Kidney capillary endothelial cell (primary cell): ENCODE results near the gene SSR1.
"Not testable (repeated sequence)": the region's sequence is repeated elsewhere in the genome, so short reads cannot be mapped to it uniquely, and the experiment has no call there.

Experiments
- DNase-seq: peaks from one replicate; pipeline ENCODE4 v3.0.0-alpha.2; 2018; ENCODE audit warnings: low spot score

SSR1 gene

DNA sequence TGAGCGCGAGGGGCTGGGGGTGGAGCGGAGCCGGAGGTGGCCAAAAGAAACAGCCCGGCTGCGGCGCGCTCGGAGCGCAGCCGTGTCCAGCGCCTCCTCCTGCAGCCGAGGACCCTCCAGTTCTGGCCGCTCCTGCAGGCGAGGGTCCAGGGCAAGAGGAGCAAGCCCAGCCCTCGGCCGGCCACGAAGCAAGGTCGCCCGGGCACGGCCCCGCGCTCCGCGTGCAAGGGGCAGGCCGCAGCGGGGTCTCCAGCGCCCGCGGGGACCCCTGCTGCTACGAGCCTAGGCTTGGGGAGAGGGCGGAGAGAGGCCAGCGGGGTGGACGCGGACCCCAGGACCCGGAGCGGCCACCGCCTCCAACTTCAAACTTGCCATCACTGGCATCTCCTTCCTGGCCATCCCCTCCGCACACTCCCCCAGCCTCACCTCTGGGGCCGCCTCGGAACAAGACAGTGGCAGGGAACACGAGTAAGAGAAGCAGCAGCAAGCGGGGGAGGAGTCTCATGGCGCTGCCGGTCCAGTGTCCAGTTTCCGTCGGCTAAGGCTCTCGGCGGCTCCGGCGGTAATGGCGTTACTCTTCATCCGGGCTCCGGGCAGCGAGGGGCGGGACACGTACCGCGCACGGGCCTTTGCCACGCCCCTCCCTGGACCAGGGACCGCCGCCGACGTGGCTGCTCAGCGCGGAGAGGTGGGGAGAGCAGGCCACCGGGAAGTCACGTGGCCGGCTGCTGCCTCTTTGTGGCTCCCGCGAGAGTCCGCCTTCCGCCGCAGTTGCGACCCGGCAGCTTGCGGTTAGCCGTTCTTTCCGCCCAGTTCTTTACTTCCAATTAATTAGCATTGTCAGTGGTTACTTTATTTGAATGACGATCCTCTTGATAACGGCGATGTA is at the start of gene SSR1:
Gene SSR1, minus strand, starts transcription at position 584 of the 889 bp plus-strand sequence. Its CDS starts 79 bp downstream, at position 505.
- peak; percentile 98 for DNase-seq

DNA sequence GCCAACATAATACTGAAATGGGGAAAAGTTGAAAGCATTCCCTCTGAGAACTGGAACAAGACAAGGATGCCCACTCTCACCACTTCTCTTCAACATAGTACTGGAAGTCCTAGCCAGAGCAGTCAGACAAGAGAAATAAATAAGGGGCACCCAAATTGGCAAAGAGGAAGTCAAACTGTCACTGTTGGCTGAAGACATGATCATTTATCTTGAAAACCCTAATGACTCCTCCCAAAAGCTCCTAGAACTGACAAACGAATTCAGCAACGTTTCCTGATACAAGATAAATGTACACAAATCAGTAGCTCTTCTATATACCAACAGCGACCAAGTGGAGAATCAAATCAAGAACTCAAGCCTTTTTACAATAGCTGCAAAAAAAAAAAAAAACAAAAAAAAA is 38.9 kb upstream of the SSR1 start:
- not testable (repeated sequence) for DNase-seq

DNA sequence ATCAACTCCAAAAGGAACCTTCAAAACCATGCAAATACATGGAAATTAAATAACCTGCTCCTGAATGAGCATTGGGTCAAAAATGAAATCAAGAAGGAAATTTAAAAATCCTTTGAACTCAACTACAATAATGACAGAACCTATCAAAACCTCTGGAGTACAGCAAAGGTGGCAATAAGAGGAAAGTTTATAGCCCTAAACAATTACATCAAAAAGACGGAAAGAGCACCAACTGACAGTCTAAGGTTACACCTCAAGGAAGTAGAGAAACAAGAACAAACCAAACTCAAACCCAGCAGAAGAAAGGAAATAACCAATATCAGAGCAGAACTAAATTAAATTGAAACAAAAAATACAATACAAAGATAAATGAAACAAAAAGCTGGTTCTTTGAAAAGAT is 37.6 kb upstream of the SSR1 start:
- DNase-seq, result not testable (repeated sequence)

DNA sequence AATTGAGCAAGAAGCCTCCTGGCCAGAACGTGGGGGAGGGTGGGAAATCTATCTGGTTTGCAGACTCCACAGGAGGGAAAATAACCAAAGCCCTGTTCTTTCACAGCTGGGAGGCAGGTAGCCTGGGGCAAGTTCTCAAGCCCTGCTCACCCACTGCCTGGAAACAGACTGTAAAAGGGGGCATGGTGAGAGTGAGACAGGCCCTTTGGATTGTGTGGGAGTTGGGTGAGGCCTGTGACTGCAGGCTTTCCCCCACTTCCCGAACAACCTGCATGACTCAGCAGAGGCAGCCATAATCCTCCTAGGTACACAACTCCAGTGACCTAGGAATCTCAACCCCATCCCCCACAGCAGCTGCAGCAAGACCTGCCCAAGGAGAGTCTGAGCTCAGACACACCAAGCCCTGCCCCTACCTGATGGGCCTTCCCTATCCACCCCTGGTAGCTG is 34.6 kb upstream of the SSR1 start:
- not testable (repeated sequence) for DNase-seq

GRCh38 chr6:7344773-7345450 is 31.9 kb upstream of the SSR1 start:
- DNase-seq, result not testable (repeated sequence)

DNA sequence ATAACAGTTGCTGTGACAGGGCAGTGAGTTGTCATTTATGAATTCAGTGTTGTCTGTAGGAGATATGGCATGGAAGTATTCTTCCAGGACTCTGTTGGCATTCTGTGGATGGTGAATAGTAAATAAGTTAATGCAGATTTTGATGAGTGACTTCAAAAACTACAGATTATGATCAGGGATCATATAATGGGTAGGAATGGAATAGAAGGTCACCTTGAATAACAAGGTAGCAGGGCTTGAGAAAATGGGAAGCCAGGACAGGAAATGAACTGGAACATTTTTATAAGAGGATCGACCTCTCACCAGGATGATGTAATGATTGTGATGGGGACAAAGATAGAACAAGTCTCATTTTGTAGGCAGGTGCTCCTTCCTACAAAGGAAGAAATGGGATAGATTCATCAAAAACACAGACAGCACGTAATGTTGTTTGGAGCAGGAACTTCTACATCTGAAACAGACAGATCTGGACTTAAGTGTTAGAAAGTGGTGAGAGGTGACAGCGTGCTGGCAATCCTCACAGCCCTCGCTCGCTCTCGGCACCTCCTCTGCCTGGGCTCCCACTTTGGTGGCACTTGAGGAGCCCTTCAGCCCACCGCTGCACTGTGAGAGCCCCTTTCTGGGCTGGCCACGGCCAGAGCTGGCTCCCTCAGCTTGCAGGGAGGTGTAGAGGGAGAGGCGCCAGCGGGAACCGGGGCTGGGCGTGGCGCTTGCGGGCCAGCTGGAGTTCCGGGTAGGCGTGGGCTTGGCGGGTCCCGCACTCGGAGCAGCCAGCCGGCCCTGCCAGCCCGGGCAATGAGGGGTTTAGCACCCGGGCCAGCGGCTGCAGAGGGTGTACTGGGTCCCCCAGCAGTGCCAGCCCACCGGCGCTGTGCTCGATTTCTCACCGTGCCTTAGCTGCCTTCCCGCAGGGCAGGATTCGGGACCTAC is 30.8 kb upstream of the SSR1 start:
- DNase-seq, result no peak

DNA sequence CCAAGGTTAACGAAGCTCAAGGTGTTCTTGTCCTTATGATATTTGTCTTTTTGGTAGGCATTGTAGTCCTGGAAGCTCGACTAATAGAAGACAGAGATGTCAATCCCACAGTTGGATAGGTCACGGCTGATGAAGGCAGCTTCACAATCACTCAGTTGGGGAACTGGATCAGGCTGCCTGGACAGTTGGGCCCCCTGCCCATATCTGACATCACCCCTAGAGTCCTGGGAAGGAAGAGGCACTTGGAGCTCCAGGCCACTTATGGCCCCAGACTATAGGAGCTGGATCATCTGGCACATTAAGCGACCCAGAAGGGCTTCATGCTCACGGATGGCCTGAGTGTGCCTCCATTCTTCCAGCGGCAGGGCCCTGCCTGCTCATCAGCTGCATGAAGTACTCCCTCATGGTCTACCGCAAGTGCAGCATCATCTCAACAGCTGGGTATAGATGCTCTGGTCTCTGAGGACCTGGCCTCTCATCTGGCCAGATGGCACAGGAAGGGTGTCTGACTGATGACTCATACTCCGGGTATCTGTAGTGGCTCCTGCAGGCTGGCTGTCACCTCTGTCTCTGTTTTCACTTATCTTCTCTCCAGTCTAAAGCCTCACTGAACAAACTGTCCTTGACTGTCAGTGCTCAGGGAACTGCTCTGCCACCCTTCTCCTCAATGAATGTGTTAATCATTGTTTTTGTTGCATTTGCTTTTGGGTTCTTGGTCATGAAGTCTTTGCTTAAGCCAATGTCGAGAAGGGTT is 29.2 kb upstream of the SSR1 start:
- DNase-seq, result no peak

- DNase-seq, result no peak
Measured at GRCh38 chr6:7341271-7341670, 28.3 kb upstream of the SSR1 start.

- DNase-seq, result not testable (repeated sequence)
Measured at GRCh38 chr6:7339007-7339732, 26.2 kb upstream of the SSR1 start.

GRCh38 chr6:7338031-7338430 is 25.0 kb upstream of the SSR1 start:
- no peak for DNase-seq

DNA sequence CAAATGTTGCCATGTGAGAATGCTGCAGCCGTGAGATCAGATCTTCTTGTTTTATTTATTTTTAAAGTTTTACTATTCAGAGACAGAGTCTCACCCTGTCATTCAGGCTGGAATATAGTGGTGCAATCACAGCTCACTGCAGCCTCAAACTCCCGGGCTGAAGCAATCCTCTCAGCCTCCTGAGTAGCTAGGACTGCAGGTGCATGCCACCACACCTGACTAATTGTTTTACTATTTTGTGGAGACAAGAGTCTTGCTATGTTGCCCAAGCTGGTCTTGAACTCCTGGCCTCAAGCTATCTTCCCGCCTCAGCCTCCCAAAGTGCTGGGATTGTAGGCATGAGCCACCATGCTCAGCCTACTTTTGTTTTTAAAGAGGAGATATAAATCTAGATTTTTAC is 22.5 kb upstream of the SSR1 start:
- no peak for DNase-seq

- no peak for DNase-seq
Measured at GRCh38 chr6:7334685-7335084, 21.7 kb upstream of the SSR1 start.

DNA sequence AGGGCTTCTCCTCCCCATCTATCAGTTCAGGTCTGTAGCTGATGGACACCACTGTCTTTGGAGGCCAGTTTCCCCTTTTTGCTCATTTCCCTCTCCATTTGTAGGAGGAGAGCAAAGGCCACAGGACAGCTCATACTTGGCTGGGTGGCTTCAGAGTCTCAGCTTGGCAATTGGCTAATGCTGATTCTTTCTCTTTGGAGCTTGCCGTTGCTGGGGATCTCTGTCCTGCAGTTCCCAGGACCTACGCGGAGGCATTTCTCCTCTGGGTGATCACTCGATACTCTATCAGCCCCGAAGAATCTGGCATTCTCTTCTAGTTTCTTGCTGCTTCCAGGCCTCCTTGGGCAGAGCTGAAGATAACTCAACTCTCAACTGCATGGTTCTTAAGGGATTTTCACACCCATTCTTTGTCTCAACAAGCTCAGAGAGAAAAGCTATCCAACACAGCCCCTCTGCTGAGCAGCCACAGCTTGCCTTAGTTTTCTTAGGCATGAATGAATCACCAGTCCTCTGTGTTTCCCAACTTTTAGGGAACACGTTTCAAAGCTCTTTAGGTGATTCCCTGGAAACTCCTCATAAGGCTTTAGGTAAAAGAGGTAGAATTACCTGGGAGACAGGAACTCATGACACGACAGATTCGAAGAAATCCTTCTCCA is 19.2 kb upstream of the SSR1 start:
- DNase-seq, result no peak

DNA sequence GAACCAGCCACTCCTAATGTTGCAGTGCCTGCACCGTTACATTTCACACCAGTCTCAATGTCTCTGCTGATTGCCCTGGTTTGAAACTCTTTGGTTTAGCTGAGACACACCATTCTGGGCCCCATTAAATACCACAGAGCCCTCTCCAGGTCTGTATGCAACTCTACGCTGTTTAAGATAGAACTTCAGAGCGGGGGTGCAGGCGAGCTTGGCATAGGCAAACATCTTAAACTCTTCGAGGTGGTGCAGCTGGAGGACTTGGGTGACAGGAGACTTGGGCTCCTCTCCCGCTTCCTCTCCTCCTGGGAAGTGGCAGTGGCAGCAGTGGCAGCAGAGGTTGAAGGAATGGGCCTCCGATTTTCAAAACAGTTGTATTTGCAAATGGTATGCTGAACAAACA is 18.5 kb upstream of the SSR1 start:
- DNase-seq, result no peak

GRCh38 chr6:7328243-7328642 is 15.2 kb upstream of the SSR1 start:
- no peak for DNase-seq

- no peak for DNase-seq
Measured at GRCh38 chr6:7325750-7326149, 12.8 kb upstream of the SSR1 start.

DNA sequence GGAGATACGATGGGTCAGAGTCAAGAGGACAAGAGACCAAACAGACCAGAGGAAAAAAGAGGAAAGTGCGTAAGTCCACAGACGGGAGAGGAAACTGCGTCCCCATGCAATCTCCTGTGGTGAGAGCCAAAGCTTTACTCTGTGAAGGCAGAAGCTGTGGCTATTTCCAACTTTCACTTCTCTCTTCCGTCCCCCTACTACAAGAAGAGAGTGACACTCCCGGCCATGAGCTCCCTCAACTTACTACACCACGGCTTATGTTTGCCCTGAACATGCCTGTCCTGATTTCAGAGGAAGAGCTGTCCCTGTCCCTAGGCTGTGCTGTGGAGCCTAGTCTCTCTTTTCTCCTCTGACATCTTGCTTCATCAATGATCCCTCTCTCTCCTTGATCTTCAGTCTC is 11.5 kb upstream of the SSR1 start:
- DNase-seq, result no peak

GRCh38 chr6:7323074-7323473 is 10.1 kb upstream of the SSR1 start:
- no peak for DNase-seq

DNA sequence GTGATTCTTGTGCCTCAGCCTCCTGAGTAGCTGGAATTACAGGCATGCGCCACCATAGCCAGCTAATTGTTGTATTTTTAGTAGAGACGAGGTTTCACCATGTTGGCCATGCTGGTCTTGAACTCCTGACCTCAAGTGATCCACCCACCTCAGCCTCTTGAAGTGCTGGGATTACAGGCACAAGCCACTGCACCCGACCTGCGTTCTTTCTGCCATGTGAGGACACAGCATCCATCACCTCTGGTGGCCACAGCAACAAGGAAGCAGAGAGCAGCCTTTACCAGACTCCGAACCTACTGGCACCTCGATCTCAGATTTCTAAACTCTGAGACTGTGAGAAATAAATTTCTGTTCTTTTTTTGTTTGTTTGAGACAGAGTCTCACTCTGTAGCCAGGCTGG is 8.9 kb upstream of the SSR1 start:
- not testable (repeated sequence) for DNase-seq

DNA sequence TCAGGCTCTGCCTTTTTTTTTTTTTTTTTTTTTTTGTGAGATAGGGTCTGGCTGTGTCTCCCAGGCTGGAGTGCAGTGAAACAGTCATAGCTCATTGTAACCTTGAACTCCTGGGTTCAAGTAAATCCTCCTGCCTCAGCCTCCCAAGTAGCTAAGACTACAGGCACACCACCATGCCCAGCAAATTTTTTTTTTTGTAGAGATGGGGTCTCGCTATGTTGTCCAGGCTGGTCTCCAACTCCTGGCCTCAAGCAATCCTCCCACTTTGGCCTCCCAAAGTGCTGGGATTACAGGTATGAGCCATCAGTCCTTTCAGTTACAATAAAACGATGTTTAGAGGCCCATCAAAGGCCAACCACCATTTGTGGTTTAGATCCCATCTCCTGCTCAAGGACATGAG is 6.4 kb upstream of the SSR1 start:
- DNase-seq, result not testable (repeated sequence)
